ENCODE measurements around the gene COPS9.

Gene COPS9

GRCh38 chr2:240127191-240127750, 8.8 kb downstream of the COPS9 start:
- no peaks in the 10 kb centered on the region for H4K20me1 ChIP-seq (ENCODE audit: insufficient read depth, low read length)
- no peak overlapping the region for H3K4me2 ChIP-seq (ENCODE audit: low read length)
- H3K79me2 ChIP-seq (ENCODE audit: low read length), result no peaks in the 10 kb centered on the region
- H2AFZ ChIP-seq (ENCODE audit: low read depth, low read length), result no peak overlapping the region
- no peaks in the 10 kb centered on the region for H3K9me3 ChIP-seq (ENCODE audit: insufficient read depth, low read length)
- no peak overlapping the region for H3K4me3 ChIP-seq (ENCODE audit: low read length)
- H3K9ac ChIP-seq (ENCODE audit: low read length), result no peak overlapping the region
- no peak overlapping the region for H3K27ac ChIP-seq (ENCODE audit: low read length)
- no peaks in the 10 kb centered on the region for H3K4me1 ChIP-seq (ENCODE audit: low read length)
- no peaks in the 10 kb centered on the region for H3K36me3 ChIP-seq (replicated peaks; ENCODE audit: low read depth, low read length)
- H3K27me3 ChIP-seq (ENCODE audit: low read depth, low read length), result no peaks in the 10 kb centered on the region
- TF ChIP-seq EZH2phosphoT487 (IDR thresholded peaks at IDR 0.05; ENCODE audit: low read depth) (no peak), CTCF (IDR thresholded peaks at IDR 0.05; ENCODE audit: low read depth, low read length) (no peak)

GRCh38 chr2:240126731-240127130, 9.4 kb downstream of the COPS9 start:
- no peak overlapping the region for H2AFZ ChIP-seq (ENCODE audit: low read depth, low read length)
- H4K20me1 ChIP-seq (ENCODE audit: insufficient read depth, low read length), result no peaks in the 10 kb centered on the region
- no peaks in the 10 kb centered on the region for H3K9me3 ChIP-seq (ENCODE audit: insufficient read depth, low read length)
- H3K4me3 ChIP-seq (ENCODE audit: low read length), result no peak overlapping the region
- H3K27me3 ChIP-seq (ENCODE audit: low read depth, low read length), result no peaks in the 10 kb centered on the region
- H3K79me2 ChIP-seq (ENCODE audit: low read length), result no peaks in the 10 kb centered on the region
- H3K36me3 ChIP-seq (replicated peaks; ENCODE audit: low read depth, low read length), result no peaks in the 10 kb centered on the region
- TF ChIP-seq EZH2phosphoT487 (IDR thresholded peaks at IDR 0.05; ENCODE audit: low read depth), result no peak
- TF ChIP-seq CTCF (IDR thresholded peaks at IDR 0.05; ENCODE audit: low read depth, low read length), result no peak
- no peak overlapping the region for H3K9ac ChIP-seq (ENCODE audit: low read length)
- no peak overlapping the region for H3K4me2 ChIP-seq (ENCODE audit: low read length)
- no peak overlapping the region for H3K27ac ChIP-seq (ENCODE audit: low read length)
- peaks cover under 1% of the 10 kb centered on the region; the same call in 1 of the 2 replicates for H3K4me1 ChIP-seq (ENCODE audit: low read length)

GRCh38 chr2:240125742-240126141, 10.4 kb downstream of the COPS9 start:
- Histone ChIP-seq H3K36me3 (replicated peaks; ENCODE audit: low read depth, low read length) (no peaks in the 10 kb centered on the region), H3K4me3 (ENCODE audit: low read length) (no peak overlapping the region), H2AFZ (ENCODE audit: low read depth, low read length) (no peak overlapping the region), H4K20me1 (ENCODE audit: insufficient read depth, low read length) (no peaks in the 10 kb centered on the region), H3K9ac (ENCODE audit: low read length) (no peak overlapping the region), H3K4me1 (ENCODE audit: low read length) (peaks cover 10% of the 10 kb centered on the region), H3K9me3 (ENCODE audit: insufficient read depth, low read length) (no peaks in the 10 kb centered on the region), H3K4me2 (ENCODE audit: low read length) (no peak overlapping the region), H3K27me3 (ENCODE audit: low read depth, low read length) (no peaks in the 10 kb centered on the region), H3K79me2 (ENCODE audit: low read length) (no peaks in the 10 kb centered on the region), H3K27ac (ENCODE audit: low read length) (no peak overlapping the region)
- TF ChIP-seq CTCF (IDR thresholded peaks at IDR 0.05; ENCODE audit: low read depth, low read length), result no peak
- TF ChIP-seq EZH2phosphoT487 (IDR thresholded peaks at IDR 0.05; ENCODE audit: low read depth), result no peak

- Histone ChIP-seq H3K4me2 (ENCODE audit: low read length) (no peak overlapping the region), H3K4me3 (ENCODE audit: low read length) (no peak overlapping the region), H3K4me1 (ENCODE audit: low read length) (peaks cover 10% of the 10 kb centered on the region), H3K9me3 (ENCODE audit: insufficient read depth, low read length) (no peaks in the 10 kb centered on the region), H3K36me3 (replicated peaks; ENCODE audit: low read depth, low read length) (no peaks in the 10 kb centered on the region), H3K9ac (ENCODE audit: low read length) (no peak overlapping the region), H2AFZ (ENCODE audit: low read depth, low read length) (no peak overlapping the region), H3K27ac (ENCODE audit: low read length) (no peak overlapping the region), H3K79me2 (ENCODE audit: low read length) (no peaks in the 10 kb centered on the region), H4K20me1 (ENCODE audit: insufficient read depth, low read length) (no peaks in the 10 kb centered on the region), H3K27me3 (ENCODE audit: low read depth, low read length) (no peaks in the 10 kb centered on the region)
- no peak for TF ChIP-seq EZH2phosphoT487 (IDR thresholded peaks at IDR 0.05; ENCODE audit: low read depth)
- no peak for TF ChIP-seq CTCF (IDR thresholded peaks at IDR 0.05; ENCODE audit: low read depth, low read length)
These were observed 11.5 kb downstream of the COPS9 start for GRCh38 chr2:240124651-240125030.
